Thyroid gland (tissue), 4 donors: ENCODE measurements around the gene MED13. TPM values are rescaled to one million over a fixed set of nuclear protein-coding genes. Genes with fewer than 3 reads are reported as not detected.
A peak's percentile ranks its signal among the peaks of the same experiment; 100 is the strongest.

Experiments used
- DNase-seq, 2 donors: peaks; one replicate each; pipeline ENCODE4 v3.0.0-alpha.2; 2019
- H3K27ac ChIP-seq, 3 donors: fragments of 200-600 bp; sonication (generic); 1 replicate in 2 of 3; 2 replicates in 1 of 3; pipeline ENCODE4 v1.5.1; 2016 to 2019; ENCODE audit warnings: mild to moderate bottlenecking in 1 of 3, moderate library complexity in 1 of 3
- H3K27me3 ChIP-seq: fragments of 200-600 bp; sonication (generic); one replicate; pipeline ENCODE4 v1.5.1; 2019
- H3K36me3 ChIP-seq, 2 donors: fragments of 200-600 bp; sonication (generic); one replicate each; pipeline ENCODE4 v1.5.1; 2016 to 2019
- H3K4me1 ChIP-seq, 2 donors: fragments of 200-600 bp; sonication (generic); one replicate each; pipeline ENCODE4 v1.5.1; 2017 to 2019
- H3K4me3 ChIP-seq, 3 donors: fragments of 200-600 bp; sonication (generic); replicated peaks in 1 of 3; 1 replicate in 2 of 3; 2 replicates in 1 of 3; pipeline ENCODE4 v1.5.1; 2016; ENCODE audit warnings: mild to moderate bottlenecking in 1 of 3
- H3K9me3 ChIP-seq: fragments of 200-600 bp; sonication (generic); one replicate; pipeline ENCODE4 v1.5.1; 2017
- POLR2A ChIP-seq, 2 donors: fragments of 450-650 bp; IDR thresholded peaks; one replicate each; pipeline ENCODE4 v1.6.1; 2017; ENCODE audit warnings: antibody characterized with exemption in 2 of 2, mild to moderate bottlenecking in 2 of 2, moderate library complexity in 1 of 2
- WGBS, 2 donors: methylation state at CpG; one replicate each; pipeline ENCODE4 v1.1.5; 2017; 5-methylcytosine and 5-hydroxymethylcytosine counted together
- intact Hi-C: fragments of 100-400 bp; cut with DNase I; formaldehyde crosslinking; loops from one replicate; pipeline ENCODE4 v1.15.1; 2023
- total RNA-seq, 4 donors: library from RNA; depleted of rRNA; stranded (reverse); fragments of >200 nt; gene quantifications; one replicate each; pipeline ENCODE4 v1.2.3, GENCODE V29; 2016
- TF ChIP-seq, protein P1 (sequence below), 6 experiments: fragments of 200-600 bp in 3 of 6; fragments of 450-650 bp in 3 of 6; sonication (generic) in 3 of 6; IDR thresholded peaks; one replicate each; pipeline ENCODE4 v1.5.1; 2016 to 2019; ENCODE audit warnings: antibody characterized with exemption in 6 of 6, mild to moderate bottlenecking in 2 of 6, inconsistent platforms in 1 of 6, moderate library complexity in 1 of 6

The MED13 gene
- total RNA-seq, 4 donors from 2014 or later, result 58.9 to 156 (median 83.3) TPM

DNA sequence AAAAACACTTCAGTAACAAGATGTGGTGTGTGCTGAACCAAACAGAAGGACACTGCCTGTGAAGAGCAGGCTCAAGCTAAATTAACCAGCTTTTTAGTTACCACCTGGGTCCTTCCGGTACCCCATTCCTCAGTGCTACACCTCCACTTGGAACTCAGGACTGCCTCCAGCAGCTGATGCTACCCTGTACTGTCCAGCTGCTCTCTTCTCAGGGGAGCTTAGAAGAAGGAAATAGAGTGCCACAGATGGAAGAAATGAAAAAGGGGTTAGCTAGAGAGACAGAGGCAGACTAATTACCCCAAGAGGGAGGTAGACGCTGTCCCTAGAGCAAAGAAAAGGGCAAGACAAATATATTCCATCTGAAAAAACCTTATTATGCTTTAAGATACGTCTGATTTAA is 5.7 kb downstream of the MED13 start:
- Histone ChIP-seq H3K36me3 (peaks cover 0 to 7% of the 10 kb centered on the region in 2 donors), H3K27me3 (no peaks in the 10 kb centered on the region), H3K4me1 (peaks cover 44 to 55% of the 10 kb centered on the region in 2 donors), H3K27ac (peak overlapping the region in 1 of 3 donors; percentile 12), H3K9me3 (no peaks in the 10 kb centered on the region), H3K4me3 (no peak overlapping the region)
- no peak for DNase-seq
- 80 to 81% methylated on average over 3 of the region's 3 CpGs for WGBS, 2 donors
- intact Hi-C loops, result no loop called here
- TF ChIP-seq, protein P1, sequence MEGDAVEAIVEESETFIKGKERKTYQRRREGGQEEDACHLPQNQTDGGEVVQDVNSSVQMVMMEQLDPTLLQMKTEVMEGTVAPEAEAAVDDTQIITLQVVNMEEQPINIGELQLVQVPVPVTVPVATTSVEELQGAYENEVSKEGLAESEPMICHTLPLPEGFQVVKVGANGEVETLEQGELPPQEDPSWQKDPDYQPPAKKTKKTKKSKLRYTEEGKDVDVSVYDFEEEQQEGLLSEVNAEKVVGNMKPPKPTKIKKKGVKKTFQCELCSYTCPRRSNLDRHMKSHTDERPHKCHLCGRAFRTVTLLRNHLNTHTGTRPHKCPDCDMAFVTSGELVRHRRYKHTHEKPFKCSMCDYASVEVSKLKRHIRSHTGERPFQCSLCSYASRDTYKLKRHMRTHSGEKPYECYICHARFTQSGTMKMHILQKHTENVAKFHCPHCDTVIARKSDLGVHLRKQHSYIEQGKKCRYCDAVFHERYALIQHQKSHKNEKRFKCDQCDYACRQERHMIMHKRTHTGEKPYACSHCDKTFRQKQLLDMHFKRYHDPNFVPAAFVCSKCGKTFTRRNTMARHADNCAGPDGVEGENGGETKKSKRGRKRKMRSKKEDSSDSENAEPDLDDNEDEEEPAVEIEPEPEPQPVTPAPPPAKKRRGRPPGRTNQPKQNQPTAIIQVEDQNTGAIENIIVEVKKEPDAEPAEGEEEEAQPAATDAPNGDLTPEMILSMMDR (IDR thresholded peaks at IDR 0.05), result no peak
- no peak for TF ChIP-seq POLR2A (IDR thresholded peaks at IDR 0.05)

DNA sequence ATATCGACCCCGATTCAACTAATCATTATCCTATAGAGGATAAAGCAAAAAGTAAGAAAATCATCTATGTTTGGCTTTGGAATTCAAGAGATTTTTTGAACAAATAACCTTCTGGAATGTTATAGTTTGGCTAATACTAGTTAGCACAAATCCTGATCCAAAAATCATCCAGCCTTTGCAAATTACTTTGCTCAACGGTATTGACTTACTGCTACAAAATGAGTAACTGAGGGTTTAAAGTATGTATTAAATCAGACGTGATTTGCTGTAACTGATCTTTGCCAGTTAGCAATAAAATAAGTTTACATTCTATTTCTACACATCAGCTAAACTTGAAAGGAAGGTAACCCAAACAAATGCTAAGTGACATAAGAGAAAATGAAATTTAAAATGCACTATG is 6.5 kb downstream of the MED13 start:
- WGBS, 2 donors, result 62 to 71% methylated on average over 4 of the region's 4 CpGs

DNA sequence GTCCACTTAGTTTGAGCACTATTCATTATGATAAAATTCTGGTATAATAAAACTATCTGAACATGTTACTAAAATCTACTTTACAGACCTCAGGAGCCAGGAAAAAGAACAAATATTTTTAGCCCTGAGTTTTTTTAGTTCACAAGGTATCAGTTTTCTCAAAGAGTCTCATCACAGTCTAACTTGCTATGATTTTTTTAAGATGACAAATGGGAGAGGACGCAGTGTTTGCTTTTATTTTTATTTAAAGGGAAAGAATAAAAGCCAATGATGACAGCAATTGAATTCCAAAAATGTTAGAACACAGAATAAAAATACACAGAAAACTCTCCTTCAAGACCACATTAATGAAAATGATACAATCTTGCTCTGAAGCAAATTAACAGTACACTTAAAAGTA is 7.4 kb downstream of the MED13 start:
- Histone ChIP-seq H3K27ac (no peak overlapping the region), H3K36me3 (peaks cover 0 to 7% of the 10 kb centered on the region in 2 donors), H3K27me3 (no peaks in the 10 kb centered on the region), H3K9me3 (no peaks in the 10 kb centered on the region), H3K4me3 (no peak overlapping the region), H3K4me1 (peaks cover 43 to 47% of the 10 kb centered on the region in 2 donors)
- no peak for DNase-seq
- WGBS, 2 donors, result 72 to 82% methylated on average over 1 of the region's 1 CpG
- TF ChIP-seq, protein P1 (IDR thresholded peaks at IDR 0.05), result no peak
- TF ChIP-seq POLR2A (IDR thresholded peaks at IDR 0.05), result no peak
- intact Hi-C loops, result no loop called here

More for the DNA sequence above, 6.5 kb downstream of the MED13 start:
- DNase-seq, result no peak
- no peaks in the 10 kb centered on the region for H3K27me3 ChIP-seq
- H3K36me3 ChIP-seq, result peaks cover 0 to 7% of the 10 kb centered on the region in 2 donors
- no peak overlapping the region for H3K27ac ChIP-seq
- peaks cover 44 to 53% of the 10 kb centered on the region in 2 donors for H3K4me1 ChIP-seq
- intact Hi-C loops, result no loop called here
- no peaks in the 10 kb centered on the region for H3K9me3 ChIP-seq
- H3K4me3 ChIP-seq, result no peak overlapping the region
- TF ChIP-seq POLR2A (IDR thresholded peaks at IDR 0.05), result no peak
- TF ChIP-seq, protein P1 (IDR thresholded peaks at IDR 0.05), result no peak

DNA sequence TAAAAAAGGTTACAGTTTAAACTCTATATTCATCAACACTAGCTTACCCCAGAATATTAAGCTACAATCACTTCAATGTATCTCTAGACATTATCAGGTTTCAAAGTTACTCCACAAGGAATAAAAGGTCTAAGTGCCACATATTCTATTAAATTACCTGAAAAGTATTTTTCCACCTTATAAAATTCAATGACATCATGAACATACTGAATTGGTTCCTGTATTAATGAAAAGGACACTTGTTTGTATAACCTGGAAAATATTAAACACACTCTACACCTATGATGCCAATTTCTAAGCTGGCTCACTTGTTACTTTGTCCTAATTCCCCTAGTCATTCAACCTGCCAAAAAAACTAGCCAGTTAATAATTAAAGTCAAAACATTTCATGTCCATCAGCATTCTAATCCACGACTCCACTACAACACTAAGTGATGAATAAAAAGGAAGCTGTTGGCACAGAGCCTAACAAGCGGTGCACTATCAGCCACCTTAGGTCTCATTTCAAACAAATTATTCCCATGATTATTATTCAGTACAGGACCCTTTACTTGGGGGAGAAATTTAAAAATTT is 12.2 kb downstream of the MED13 start:
- Histone ChIP-seq H3K36me3 (peaks cover 8 to 20% of the 10 kb centered on the region in 2 donors), H3K4me1 (peaks cover 14 to 25% of the 10 kb centered on the region in 2 donors), H3K27me3 (no peaks in the 10 kb centered on the region), H3K4me3 (no peak overlapping the region), H3K27ac (no peak overlapping the region), H3K9me3 (no peaks in the 10 kb centered on the region)
- 80% methylated on average over 2 of the region's 2 CpGs for WGBS, 2 donors
- TF ChIP-seq, protein P1 (IDR thresholded peaks at IDR 0.05), result no peak
- TF ChIP-seq POLR2A (IDR thresholded peaks at IDR 0.05), result no peak
- intact Hi-C loops, result no loop called here
- DNase-seq, result no peak

DNA sequence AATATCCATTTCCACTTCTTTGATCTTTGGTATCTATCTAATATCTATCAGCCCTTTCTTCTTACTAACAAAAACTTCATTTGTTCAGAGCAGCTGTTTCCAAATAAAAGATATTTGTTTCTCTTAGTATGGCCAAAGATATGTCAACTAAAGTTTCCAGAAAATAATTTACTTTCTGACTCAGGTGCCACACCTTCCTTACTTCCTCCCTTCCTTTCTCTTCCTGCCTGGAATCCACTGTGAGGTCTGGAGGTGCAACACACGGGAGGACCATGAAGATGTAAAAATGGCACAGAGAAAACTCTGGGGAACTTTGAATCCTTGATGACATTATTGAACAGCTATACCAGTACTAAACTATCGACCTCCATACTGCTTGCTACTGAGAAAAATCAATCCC is 14.0 kb downstream of the MED13 start:
- H3K4me1 ChIP-seq, result peaks cover 12 to 13% of the 10 kb centered on the region in 2 donors
- H3K36me3 ChIP-seq, result peaks cover 18 to 20% of the 10 kb centered on the region in 2 donors
- DNase-seq, result no peak
- H3K4me3 ChIP-seq, result no peak overlapping the region
- no peaks in the 10 kb centered on the region for H3K27me3 ChIP-seq
- 74 to 79% methylated on average over 2 of the region's 2 CpGs for WGBS, 2 donors
- H3K27ac ChIP-seq, result no peak overlapping the region
- TF ChIP-seq, protein P1 (IDR thresholded peaks at IDR 0.05), result no peak
- no peak for TF ChIP-seq POLR2A (IDR thresholded peaks at IDR 0.05)
- no peaks in the 10 kb centered on the region for H3K9me3 ChIP-seq
- intact Hi-C loops, result no loop called here
